Measurements from ENCODE around the gene PALM.
"Not testable (repeated sequence)": the region's sequence is repeated elsewhere in the genome, so short reads cannot be mapped to it uniquely, and the experiment has no call there.

PALM gene

DNA sequence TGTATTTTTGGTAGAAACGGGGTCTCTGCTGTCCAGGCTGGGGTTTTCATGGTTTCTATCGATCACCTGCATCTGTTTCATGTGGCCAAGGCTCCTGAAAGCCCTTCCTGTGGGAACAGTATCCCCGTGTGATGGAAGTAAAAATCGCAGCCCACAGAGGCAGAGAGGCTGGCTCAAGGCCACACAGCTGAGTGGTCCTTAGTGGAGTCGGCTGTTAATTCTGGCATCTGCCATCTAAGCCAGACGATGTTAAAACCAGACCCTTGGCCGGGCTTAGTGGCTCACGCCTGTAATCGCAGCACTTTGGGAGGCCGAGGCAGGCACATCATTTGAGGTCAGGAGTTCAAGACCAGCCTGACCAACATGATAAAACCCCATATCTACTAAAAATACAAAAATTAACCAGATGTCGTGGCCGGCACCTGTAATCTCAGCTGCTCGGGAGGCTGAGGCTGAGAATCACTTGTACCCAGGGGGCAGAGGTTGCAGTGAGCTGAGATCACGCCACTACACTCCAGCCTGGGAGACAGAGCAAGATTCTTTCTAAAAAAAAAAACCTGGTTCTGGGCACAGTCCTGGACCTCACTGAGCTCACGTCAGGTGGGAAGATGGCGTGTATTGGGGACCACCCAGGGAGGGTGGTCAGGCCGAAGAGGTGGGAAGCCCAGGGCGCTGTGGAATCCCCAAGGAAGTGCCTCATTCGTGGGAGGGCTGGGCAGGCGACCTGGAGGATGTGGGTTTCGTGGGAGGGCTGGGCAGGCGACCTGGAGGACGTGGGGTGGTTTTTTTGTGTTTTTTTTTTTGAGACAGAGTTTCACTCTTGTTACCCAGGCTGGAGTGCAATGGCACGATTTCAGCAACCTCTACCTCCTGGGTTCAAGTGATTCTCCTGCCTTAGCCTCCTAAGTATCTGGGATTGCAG lies 23.7 kb downstream of the PALM start:
- no peak for DNase-seq

DNA sequence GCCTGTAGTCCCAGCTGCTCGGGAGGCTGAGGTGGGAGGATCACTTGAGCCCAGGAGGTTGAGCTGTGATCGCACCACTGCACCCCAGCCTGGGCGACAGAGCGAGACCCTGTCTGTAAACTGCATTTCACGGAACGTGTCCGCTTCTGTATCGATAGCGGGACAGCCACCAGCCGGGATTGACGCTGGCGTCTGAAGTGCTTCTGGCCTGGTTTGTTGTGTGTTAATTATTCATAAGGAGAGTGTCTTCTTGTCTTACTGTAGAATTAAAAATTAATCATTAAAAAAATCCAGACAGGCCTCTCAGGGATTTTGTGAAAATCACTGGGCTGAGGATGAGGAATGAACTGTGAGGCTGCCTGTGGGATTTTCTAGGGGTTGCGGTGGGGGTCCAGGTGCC lies 26.0 kb downstream of the PALM start:
- no peak for DNase-seq

DNA sequence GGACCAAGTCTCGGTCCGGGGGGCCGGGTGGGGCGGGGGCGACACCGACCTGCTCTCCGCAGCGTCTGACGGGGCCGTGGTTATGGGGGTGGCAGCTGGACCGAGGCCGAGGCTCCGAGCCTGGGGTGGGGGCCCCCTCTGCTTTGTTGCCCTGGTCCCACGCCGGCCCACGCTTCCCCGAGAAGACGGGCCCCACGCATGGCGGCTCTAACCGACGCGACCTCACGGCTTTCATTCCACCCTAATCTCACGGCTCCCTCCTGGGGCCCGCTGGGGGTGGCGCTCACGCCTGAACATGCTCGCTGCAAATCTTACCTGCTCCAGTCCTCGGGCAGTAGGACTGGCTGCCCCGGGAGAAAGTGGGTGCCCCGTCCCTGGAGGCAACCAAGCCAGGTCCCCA lies 27.4 kb downstream of the PALM start:
- no peak for DNase-seq

GRCh38 chr19:737591-738093 lies 28.9 kb downstream of the PALM start:
- no peak for DNase-seq

- DNase-seq = no peak
Observed at GRCh38 chr19:738509-739128, 29.9 kb downstream of the PALM start.

DNA sequence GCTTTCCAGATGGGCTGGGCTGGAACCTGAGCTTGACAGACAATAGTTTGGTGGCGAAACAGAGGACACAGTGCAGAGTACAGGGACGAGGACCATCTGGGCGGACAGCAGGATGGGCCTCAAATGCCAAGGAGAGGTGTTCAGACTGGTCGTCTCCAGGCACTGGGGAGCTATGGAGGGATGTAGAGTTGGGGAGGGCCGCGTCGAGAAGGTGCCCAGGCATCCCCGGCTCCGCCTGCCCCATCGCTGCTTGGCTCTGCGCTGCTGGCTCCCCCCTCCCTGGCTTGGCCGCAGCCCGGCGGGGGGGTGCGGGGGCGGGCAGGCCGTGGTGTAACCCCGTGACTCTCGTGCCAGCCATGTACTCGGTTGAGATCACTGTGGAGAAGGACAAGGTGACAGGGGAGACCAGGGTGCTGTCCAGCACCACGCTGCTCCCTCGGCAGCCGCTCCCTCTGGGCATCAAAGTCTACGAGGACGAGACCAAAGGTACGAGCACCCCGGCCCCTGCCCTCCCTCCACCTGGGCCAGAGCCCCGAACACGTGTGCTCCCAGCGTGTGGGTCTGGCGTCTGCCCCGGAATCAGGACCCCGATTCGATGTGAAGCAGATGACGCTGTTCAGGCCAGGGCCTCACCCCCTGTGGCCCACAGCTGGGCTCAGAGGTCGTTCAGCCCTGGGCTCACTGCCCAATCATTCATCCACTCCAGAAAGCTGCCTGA lies 31.4 kb downstream of the PALM start:
- DNase-seq = no peak

DNA sequence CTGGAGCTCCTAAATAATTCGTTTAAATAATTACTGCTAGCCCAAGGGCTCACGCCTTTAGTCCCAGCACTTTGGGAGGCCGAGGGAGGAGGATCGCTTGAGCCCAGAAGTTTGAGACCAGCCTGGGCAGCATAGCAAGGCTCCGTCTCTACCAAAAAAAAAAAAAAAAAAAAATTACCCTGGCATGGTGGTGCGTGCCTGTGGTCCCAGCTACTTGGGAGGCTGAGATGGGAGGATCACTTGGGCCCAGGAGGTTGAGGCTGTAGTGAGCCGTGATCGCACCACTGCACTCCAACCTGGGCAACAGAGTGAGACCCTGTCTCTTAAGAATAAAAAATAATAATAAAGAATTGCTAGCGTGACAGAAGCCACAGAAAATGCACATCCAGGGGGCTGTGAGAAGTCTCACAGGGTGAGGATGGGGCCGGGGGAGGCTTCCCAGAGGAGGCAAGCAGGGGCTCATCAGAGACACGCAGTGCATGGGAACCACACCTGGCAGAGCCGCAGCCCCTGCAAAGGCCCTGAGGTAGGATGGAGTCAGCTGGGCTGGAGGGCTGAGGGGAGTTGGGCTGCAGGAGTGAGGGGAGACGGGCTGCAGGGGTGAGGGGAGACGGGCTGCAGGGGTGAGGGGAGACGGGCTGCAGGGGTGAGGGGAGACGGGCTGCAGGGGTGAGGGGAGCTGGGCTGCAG lies 32.2 kb downstream of the PALM start:
- DNase-seq = not testable (repeated sequence)

GRCh38 chr19:741506-742131 lies 32.9 kb downstream of the PALM start:
- no peak for DNase-seq

GRCh38 chr19:742540-743075 lies 33.9 kb downstream of the PALM start:
- no peak for DNase-seq

- no peak for DNase-seq
Observed at GRCh38 chr19:743168-743687, 34.5 kb downstream of the PALM start.

- not testable (repeated sequence) for DNase-seq
Observed at GRCh38 chr19:745138-745537, 36.4 kb downstream of the PALM start.

DNA sequence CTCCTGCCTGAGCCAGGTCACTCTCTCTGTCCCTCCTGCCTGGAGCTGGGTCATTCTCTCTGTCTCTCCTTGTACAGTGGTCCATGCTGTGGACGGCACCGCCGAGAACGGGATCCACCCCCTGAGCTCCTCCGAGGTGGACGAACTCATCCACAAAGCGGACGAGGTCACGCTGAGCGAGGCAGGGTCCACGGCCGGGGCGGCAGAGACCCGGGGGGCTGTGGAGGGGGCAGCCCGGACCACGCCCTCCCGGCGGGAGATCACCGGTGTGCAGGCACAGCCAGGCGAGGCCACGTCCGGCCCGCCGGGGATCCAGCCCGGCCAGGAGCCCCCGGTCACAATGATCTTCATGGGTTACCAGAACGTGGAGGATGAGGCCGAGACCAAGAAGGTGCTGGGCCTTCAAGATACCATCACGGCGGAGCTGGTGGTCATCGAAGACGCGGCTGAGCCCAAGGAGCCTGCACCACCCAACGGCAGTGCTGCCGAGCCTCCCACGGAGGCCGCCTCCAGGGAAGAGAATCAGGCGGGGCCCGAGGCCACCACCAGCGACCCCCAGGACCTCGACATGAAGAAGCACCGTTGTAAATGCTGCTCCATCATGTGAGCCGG lies 37.6 kb downstream of the PALM start:
- no peak for DNase-seq

DNA sequence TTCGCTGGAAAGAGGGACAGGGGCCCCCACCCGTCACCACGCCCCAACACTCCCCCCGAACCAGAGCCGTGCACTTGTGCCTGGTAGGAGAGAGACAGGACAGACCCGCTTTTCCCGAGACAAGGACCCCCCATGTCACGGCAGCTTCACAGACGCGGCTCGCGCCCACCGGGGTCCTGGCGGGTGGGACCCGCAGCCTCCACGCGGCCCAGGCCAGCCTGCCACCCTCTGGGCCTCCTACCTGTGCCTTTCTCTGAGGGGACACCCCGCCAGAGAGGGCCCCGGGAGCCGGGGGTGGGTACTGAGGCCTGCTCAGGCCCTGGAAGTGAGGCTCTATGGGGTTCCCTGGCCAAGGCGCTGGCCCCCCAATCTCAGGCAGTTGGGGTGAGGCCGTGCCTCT lies 38.2 kb downstream of the PALM start:
- no peak for DNase-seq

- DNase-seq = no peak
Observed at GRCh38 chr19:747432-748273, 38.9 kb downstream of the PALM start.

DNA sequence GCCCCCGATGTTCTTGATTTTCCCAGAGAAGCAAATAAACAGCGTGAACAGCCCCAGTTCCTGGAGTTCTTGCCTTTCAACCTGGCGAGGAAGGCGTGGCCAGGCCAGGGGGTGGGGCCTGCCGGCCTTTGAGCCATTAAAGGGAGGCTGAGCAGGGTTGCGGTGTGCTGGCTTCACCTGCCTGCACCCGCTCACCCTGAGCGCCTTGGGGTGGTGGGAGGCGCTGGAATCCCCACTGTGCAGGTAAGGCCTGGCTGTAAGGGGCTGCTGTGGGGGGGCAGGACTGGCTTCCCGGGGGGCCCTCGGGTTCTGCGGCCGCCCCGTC lies 39.5 kb downstream of the PALM start:
- no peak for DNase-seq

DNA sequence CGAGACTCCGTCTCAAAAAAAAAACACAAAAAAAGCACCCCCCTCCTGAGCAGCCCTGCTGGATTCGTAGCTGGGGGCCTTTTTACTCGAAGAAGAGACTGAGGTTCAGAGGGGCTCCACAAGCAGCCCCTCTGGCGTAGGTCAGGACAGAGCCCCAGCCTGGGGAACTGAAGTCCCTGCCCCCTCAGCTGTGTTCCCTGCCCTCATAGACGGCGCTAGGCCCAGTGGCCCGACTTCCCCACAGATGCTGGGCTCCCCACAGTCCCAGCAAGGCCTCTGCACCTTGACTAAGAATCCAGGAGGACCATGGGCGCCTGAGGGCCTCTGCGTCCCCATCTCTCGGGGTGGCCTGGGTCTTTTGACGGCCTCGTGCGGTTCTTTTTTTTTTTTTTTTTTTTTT lies 41.1 kb downstream of the PALM start:
- no peak for DNase-seq

- no peak for DNase-seq
Observed at GRCh38 chr19:750640-751423, 42.1 kb downstream of the PALM start, which contains the start of gene MISP. TSS of gene MISP (plus strand) at chr19:751112. CDS start at chr19:756947, 5,835 bp downstream.

- DNase-seq = no peak
Observed at GRCh38 chr19:751501-752341, 43.0 kb downstream of the PALM start.

Data from hippocampal formation (tissue), 2 donors.